CD4-positive, alpha-beta T cell (primary cell): ENCODE data around the gene CXXC5. TPM values are rescaled to one million over a fixed set of nuclear protein-coding genes. Genes with fewer than 3 reads are reported as not detected.

Experiments used
- ATAC-seq: fragments of 200-7000 bp; cut with Tn5 transposase; one replicate; pipeline ENCODE4 v1.10.0; 2022; ENCODE audit warnings: mild to moderate bottlenecking; ENCODE audit not compliant: poor library complexity
- CTCF ChIA-PET: fragments of 350-600 bp; sonication (Branson Sonifier 250); formaldehyde crosslinking; loops from one replicate; lab custom pipeline; 2021; ENCODE audit warnings: antibody characterized with exemption, inconsistent platforms; lab: Charles Lee
- POLR2A ChIA-PET: fragments of 350-600 bp; sonication (Branson Sonifier 250); formaldehyde crosslinking; loops from one replicate; lab custom pipeline; 2021; ENCODE audit warnings: antibody characterized with exemption, inconsistent platforms; lab: Charles Lee
- DNase-seq, 14 experiments: peaks; one replicate each; pipeline ENCODE4 v3.0.0-alpha.2; 2013 to 2020; ENCODE audit warnings: mixed read lengths in 2 of 14
- H3K27ac ChIP-seq, 2 donors: one replicate each; pipeline versions ENCODE4 v1.5.1 to v1.7.0; 2013; ENCODE audit warnings: low read length in 2 of 2, low read depth in 1 of 2, mild to moderate bottlenecking in 1 of 2
- H3K27me3 ChIP-seq, 2 experiments: 1 replicate in 1 of 2; 2 replicates in 1 of 2; pipeline versions ENCODE4 v1.6.1 to v1.7.0; 2013; ENCODE audit warnings: low read length in 2 of 2, control low read depth in 1 of 2, mild to moderate bottlenecking in 1 of 2, moderate library complexity in 1 of 2; ENCODE audit not compliant: insufficient read depth in 2 of 2, control insufficient read depth in 1 of 2
- H3K36me3 ChIP-seq: one replicate; pipeline ENCODE4 v1.6.1; 2013; ENCODE audit warnings: low read length, control low read depth; ENCODE audit not compliant: insufficient read depth
- H3K4me1 ChIP-seq: one replicate; pipeline ENCODE4 v1.6.1; 2013; ENCODE audit warnings: low read length, control low read depth; ENCODE audit not compliant: insufficient read depth
- H3K4me3 ChIP-seq: one replicate; pipeline ENCODE4 v1.5.1; 2013; ENCODE audit warnings: mild to moderate bottlenecking, low read length, moderate library complexity
- H3K9me3 ChIP-seq, 2 experiments: 1 replicate in 1 of 2; 2 replicates in 1 of 2; pipeline versions ENCODE4 v1.6.1 to v1.7.0; 2013; ENCODE audit warnings: low read length in 2 of 2, mild to moderate bottlenecking in 2 of 2, control low read depth in 1 of 2, moderate library complexity in 1 of 2; ENCODE audit not compliant: control insufficient read depth in 1 of 2, insufficient read depth in 1 of 2
- H3K27ac Mint-ChIP-seq: one replicate; pipeline ENCODE4 v1.8.0; 2020; ENCODE audit warnings: mixed read lengths
- H3K27me3 Mint-ChIP-seq: one replicate; pipeline ENCODE4 v1.8.0; 2021; ENCODE audit warnings: mixed read lengths
- H3K36me3 Mint-ChIP-seq: one replicate; pipeline ENCODE4 v1.8.0; 2021; ENCODE audit warnings: low read depth, mixed read lengths
- H3K4me1 Mint-ChIP-seq: one replicate; pipeline ENCODE4 v1.8.0; 2021; ENCODE audit warnings: low read depth, mixed read lengths
- H3K4me3 Mint-ChIP-seq: one replicate; pipeline ENCODE4 v1.8.0; 2020; ENCODE audit warnings: mild to moderate bottlenecking, mixed read lengths
- H3K9me3 Mint-ChIP-seq: one replicate; pipeline ENCODE4 v1.8.0; 2020; ENCODE audit warnings: mixed read lengths
- intact Hi-C, 2 experiments: fragments of 100-400 bp; cut with DNase I in 1 of 2; cut with micrococcal nuclease in 1 of 2; formaldehyde crosslinking; loops; one replicate each; pipeline versions ENCODE4 v1.15.1 to v1.9.0; 2023 to 2025; cut with DNase I, micrococcal nuclease
- total RNA-seq, 174 experiments: library from RNA in 2 of 174; stranded (reverse) in 2 of 174; gene quantifications; one replicate each; pipeline ENCODE4 v1.2.3 and lab custom pipeline; 2021 to 2026
- TF ChIP-seq, protein P1 (sequence below): fragments of 200-600 bp; IDR thresholded peaks from one replicate; pipeline ENCODE4 v1.8.0; 2022; ENCODE audit warnings: antibody characterized with exemption, mild to moderate bottlenecking

Gene CXXC5
- total RNA-seq, 2 experiments from 2014 or later: 1.9 to 2.7 TPM

DNA sequence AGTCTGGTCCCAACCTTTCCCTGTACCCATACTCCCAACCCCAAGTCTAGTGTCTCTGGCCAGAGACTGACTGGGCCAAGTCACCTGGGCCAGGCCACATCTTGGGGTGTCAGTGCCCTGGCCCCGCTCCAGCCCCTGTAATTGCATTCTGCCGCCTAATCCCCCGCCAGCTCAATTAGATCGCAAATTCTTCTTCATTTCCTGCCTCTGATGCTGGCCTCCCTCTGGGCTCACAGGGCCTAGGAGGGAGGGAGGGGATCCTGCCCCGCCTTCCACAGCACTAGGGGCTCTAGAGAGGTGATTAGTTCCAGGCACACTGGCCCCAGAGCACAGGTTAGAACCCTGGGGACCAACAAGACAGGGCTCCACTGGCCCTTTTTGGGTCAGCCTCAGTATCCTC is 5.5 kb downstream of the CXXC5 start:
- Mint-ChIP-seq H3K27ac (no peak overlapping the region), H3K4me3 (no peak overlapping the region), H3K27me3 (peaks cover 58% of the 10 kb centered on the region), H3K36me3 (no peaks in the 10 kb centered on the region), H3K4me1 (peaks cover 30% of the 10 kb centered on the region), H3K9me3 (no peaks in the 10 kb centered on the region)
- no peak for ATAC-seq
- Histone ChIP-seq H3K4me3 (no peak overlapping the region), H3K4me1 (peaks cover 33% of the 10 kb centered on the region), H3K27me3 (peaks cover 31 to 56% of the 10 kb centered on the region in 2 experiments), H3K9me3 (peaks cover 0 to 20% of the 10 kb centered on the region in 2 experiments), H3K36me3 (no peaks in the 10 kb centered on the region), H3K27ac (no peak overlapping the region)
- ChIA-PET POLR2A (no interaction called here), CTCF (no interaction called here)
- no peak for DNase-seq
- TF ChIP-seq, protein P1, sequence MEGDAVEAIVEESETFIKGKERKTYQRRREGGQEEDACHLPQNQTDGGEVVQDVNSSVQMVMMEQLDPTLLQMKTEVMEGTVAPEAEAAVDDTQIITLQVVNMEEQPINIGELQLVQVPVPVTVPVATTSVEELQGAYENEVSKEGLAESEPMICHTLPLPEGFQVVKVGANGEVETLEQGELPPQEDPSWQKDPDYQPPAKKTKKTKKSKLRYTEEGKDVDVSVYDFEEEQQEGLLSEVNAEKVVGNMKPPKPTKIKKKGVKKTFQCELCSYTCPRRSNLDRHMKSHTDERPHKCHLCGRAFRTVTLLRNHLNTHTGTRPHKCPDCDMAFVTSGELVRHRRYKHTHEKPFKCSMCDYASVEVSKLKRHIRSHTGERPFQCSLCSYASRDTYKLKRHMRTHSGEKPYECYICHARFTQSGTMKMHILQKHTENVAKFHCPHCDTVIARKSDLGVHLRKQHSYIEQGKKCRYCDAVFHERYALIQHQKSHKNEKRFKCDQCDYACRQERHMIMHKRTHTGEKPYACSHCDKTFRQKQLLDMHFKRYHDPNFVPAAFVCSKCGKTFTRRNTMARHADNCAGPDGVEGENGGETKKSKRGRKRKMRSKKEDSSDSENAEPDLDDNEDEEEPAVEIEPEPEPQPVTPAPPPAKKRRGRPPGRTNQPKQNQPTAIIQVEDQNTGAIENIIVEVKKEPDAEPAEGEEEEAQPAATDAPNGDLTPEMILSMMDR: no peak
- intact Hi-C loops: no loop called here

DNA sequence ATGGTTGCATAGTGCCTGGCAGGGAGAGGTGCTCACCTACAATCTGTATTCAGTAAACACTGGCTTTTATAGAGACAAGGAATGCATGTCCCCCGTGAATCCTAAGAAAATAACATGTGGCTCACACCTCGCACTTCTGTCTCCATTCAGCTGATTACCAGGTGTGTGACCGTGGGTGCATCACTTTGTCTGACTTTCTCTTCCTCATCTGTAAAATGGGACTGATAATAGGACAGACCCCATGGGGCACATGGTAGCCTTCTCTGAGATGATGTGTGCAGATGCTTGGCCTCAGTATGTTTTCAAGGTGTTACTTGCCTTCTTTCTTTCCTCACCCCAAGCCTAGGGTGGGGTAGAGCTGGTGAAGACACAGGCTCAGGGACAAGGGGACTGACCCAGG is 6.3 kb downstream of the CXXC5 start:
- H3K4me1 Mint-ChIP-seq: peaks cover 30% of the 10 kb centered on the region
- POLR2A ChIA-PET: interaction anchor here (1.0 kb wide), 1 partner anchor 224 kb away, joined by 3 read pairs; no protein-coding TSS in a partner anchor
- H3K9me3 ChIP-seq: peaks cover 0 to 18% of the 10 kb centered on the region in 2 experiments
- DNase-seq (no peak), ATAC-seq (no peak)
- intact Hi-C loops: no loop called here
- H3K9me3 Mint-ChIP-seq: no peaks in the 10 kb centered on the region
- no peaks in the 10 kb centered on the region for H3K36me3 Mint-ChIP-seq
- no peak overlapping the region for H3K27ac ChIP-seq
- CTCF ChIA-PET: interaction anchor here (1.0 kb wide), 1 partner anchor 21 kb away, joined by 3 read pairs; no protein-coding TSS in a partner anchor
- no peaks in the 10 kb centered on the region for H3K36me3 ChIP-seq
- H3K4me1 ChIP-seq: peaks cover 25% of the 10 kb centered on the region
- peaks cover 55% of the 10 kb centered on the region for H3K27me3 Mint-ChIP-seq
- no peak overlapping the region for H3K4me3 ChIP-seq
- H3K27me3 ChIP-seq: peaks cover 29 to 48% of the 10 kb centered on the region in 2 experiments
- TF ChIP-seq, protein P1: no peak
- no peak overlapping the region for H3K27ac Mint-ChIP-seq
- no peak overlapping the region for H3K4me3 Mint-ChIP-seq

DNA sequence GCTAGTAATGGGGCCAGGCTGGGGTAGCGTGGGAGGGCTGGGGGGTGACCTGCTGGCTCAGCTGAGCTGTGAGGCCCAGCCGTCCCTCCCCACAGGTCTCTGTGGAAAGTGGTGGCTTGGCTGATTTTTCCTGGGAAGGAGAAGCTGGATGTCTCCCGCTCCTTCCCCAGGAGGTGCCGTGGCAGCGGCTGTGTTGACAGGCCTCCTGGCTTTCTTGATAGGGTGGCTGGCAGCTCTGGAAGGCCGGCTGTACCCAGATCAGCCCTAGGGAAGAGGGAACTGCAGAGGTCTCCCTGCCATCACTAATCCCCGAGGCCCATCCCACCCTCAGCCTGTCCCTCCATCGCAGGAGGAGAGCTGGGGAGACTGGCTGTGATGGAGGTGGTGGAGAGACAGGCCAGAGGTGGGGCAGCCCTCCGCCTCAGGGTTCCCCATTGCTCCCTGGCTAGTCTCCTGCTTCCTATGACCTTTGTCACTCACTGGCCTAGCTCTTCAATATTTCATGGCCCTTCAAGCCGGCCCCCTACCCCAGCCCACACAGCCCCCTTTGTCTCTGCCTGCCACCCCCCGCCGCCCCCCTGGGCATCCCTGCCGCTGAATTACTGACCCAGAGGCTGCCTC is 6.8 kb downstream of the CXXC5 start:
- no peak overlapping the region for H3K4me3 ChIP-seq
- Mint-ChIP-seq H3K9me3 (no peaks in the 10 kb centered on the region), H3K4me3 (no peak overlapping the region), H3K27me3 (peaks cover 50% of the 10 kb centered on the region), H3K36me3 (no peaks in the 10 kb centered on the region), H3K27ac (no peak overlapping the region), H3K4me1 (peaks cover 25% of the 10 kb centered on the region)
- TF ChIP-seq, protein P1: no peak
- H3K4me1 ChIP-seq: peaks cover 24% of the 10 kb centered on the region
- CTCF ChIA-PET: interaction anchor here (1.0 kb wide), 1 partner anchor 21 kb away, joined by 3 read pairs; no protein-coding TSS in a partner anchor
- H3K36me3 ChIP-seq: no peaks in the 10 kb centered on the region
- peaks cover 0 to 13% of the 10 kb centered on the region in 2 experiments for H3K9me3 ChIP-seq
- POLR2A ChIA-PET: interaction anchor here (1.0 kb wide), 1 partner anchor 225 kb away, joined by 3 read pairs; no protein-coding TSS in a partner anchor
- no peak overlapping the region for H3K27ac ChIP-seq
- DNase-seq: no peak
- intact Hi-C loops: no loop called here
- ATAC-seq: no peak
- H3K27me3 ChIP-seq: peaks cover 23 to 43% of the 10 kb centered on the region in 2 experiments
